Fibroblast of lung (primary cell): ENCODE data around the gene FOXRED1.

Experiments used
- CTCF ChIP-seq, 2 donors: IDR thresholded peaks in 1 of 2; conservative IDR thresholded peaks in 1 of 2; 1 replicate in 1 of 2; 2 replicates in 1 of 2; pipeline ENCODE4 v1.5.1; 2011 to 2012; ENCODE audit warnings: low read length in 2 of 2, control low read depth in 1 of 2, inconsistent platforms in 1 of 2, low read depth in 1 of 2, mild to moderate bottlenecking in 1 of 2
- EZH2 ChIP-seq: IDR thresholded peaks from 2 replicates; pipeline ENCODE4 v1.5.1; 2012; ENCODE audit warnings: low read length, control low read depth, mild to moderate bottlenecking; ENCODE audit errors: missing control alignments

- TF ChIP-seq CTCF (conservative IDR thresholded peaks at IDR 0.05 in 1 of 2, IDR thresholded peaks at IDR 0.05 in 1 of 2; ENCODE audit: low read depth in 1 of 2, low read length in 2 of 2) (no peak), EZH2 (no peak)
These were observed 42.0 kb downstream of the FOXRED1 start for GRCh38 chr11:126310992-126311310.
